HCT116 (cell line): ENCODE results near the gene SELENOS. TPM values are rescaled to one million over a fixed set of nuclear protein-coding genes. Genes with fewer than 3 reads are reported as not detected.

Experiments
- ATAC-seq: fragments of 200-7000 bp; cut with Tn5 transposase; 2 replicates; pipeline ENCODE4 v1.9.1; 2020; ENCODE audit warnings: mild to moderate bottlenecking, moderate library complexity
- BruUV-seq: library from RNA; stranded (reverse); fragments of 400-500 nt; replicated peaks from 2 replicates; lab custom pipeline; 2021; lab: Mats Ljungman, UMichigan
- CTCF ChIA-PET: fragments of 300-600 bp; sonication (Branson Sonifier 250); formaldehyde crosslinking; loops from one replicate; lab custom pipeline; 2021; ENCODE audit warnings: antibody characterized with exemption; lab: Charles Lee
- POLR2A ChIA-PET: fragments of 300-600, 350-600 bp; sonication (Branson Sonifier 250); formaldehyde crosslinking; loops from one replicate; lab custom pipeline; 2021; ENCODE audit warnings: antibody characterized with exemption; lab: Charles Lee
- RAD21 ChIA-PET, 2 experiments: fragments of 300-600 bp; sonication (Branson Sonifier 250); formaldehyde crosslinking; loops; one replicate each; lab custom pipeline; 2023; ENCODE audit warnings: low total read pairs in 2 of 2; ENCODE audit not compliant: uncharacterized antibody in 2 of 2, unreplicated experiment in 2 of 2, low non-redundant PET in 1 of 2; lab: Charles Lee
- DNase-seq: peaks from one replicate; pipeline ENCODE4 v3.0.0-alpha.2; 2010; ENCODE audit warnings: low read depth, low spot score
- H2AFZ ChIP-seq: fragments of 200-600 bp; shearing (Covaris generic), sonication (generic); 2 replicates; pipeline ENCODE4 v1.6.1; 2017; ENCODE audit warnings: low read depth, mixed run types, mixed read lengths, antibody characterized with exemption, low read length; ENCODE audit not compliant: poor library complexity, severe bottlenecking
- H3K27ac ChIP-seq: 2 replicates; pipeline ENCODE4 v1.5.1; 2012; ENCODE audit warnings: low read depth, low read length
- H3K27me3 ChIP-seq: fragments of 200-600 bp; sonication (generic); 2 replicates; pipeline ENCODE4 v1.6.1; 2016; ENCODE audit warnings: mixed run types, low read length, mixed read lengths; ENCODE audit not compliant: insufficient read depth
- H3K36me3 ChIP-seq, 2 experiments: fragments of 200-500 bp in 1 of 2; fragments of 200-600 bp in 1 of 2; sonication (Bioruptor generic) in 1 of 2; sonication (generic) in 1 of 2; 2 replicates each; pipeline versions ENCODE4 v1.5.1 to v1.6.1; 2014 to 2016; ENCODE audit warnings: low read length in 2 of 2, inconsistent platforms in 1 of 2, mixed read lengths in 1 of 2, mixed run types in 1 of 2; ENCODE audit not compliant: insufficient read depth in 2 of 2, control insufficient read depth in 1 of 2
- H3K4me1 ChIP-seq, 2 experiments: fragments of 200-600 bp in 1 of 2; sonication (generic) in 1 of 2; 2 replicates each; pipeline versions ENCODE4 v1.5.1 to v1.6.1; 2012 to 2017; ENCODE audit warnings: low read length in 2 of 2, inconsistent platforms in 1 of 2, mild to moderate bottlenecking in 1 of 2, mixed read lengths in 1 of 2, mixed run types in 1 of 2, moderate library complexity in 1 of 2; ENCODE audit not compliant: insufficient read depth in 2 of 2, control insufficient read depth in 1 of 2
- H3K4me2 ChIP-seq: fragments of 200-600 bp; sonication (generic); 2 replicates; pipeline ENCODE4 v1.6.1; 2017; ENCODE audit warnings: mixed run types, low read length, mixed read lengths
- H3K4me3 ChIP-seq, 2 experiments: fragments of 200-600 bp in 1 of 2; sonication (generic) in 1 of 2; replicated peaks in 1 of 2; 2 replicates each; pipeline ENCODE4 v1.5.1; 2011 to 2016; ENCODE audit warnings: low read length in 2 of 2, control low read depth in 1 of 2, low read depth in 1 of 2, mild to moderate bottlenecking in 1 of 2, mixed read lengths in 1 of 2, mixed run types in 1 of 2
- H3K79me2 ChIP-seq: fragments of 200-600 bp; sonication (generic); 2 replicates; pipeline ENCODE4 v1.6.1; 2017; ENCODE audit warnings: mild to moderate bottlenecking, mixed run types, low read length, moderate library complexity, mixed read lengths; ENCODE audit not compliant: insufficient read depth
- H3K9ac ChIP-seq: fragments of 200-600 bp; sonication (generic); 2 replicates; pipeline ENCODE4 v1.6.1; 2016; ENCODE audit warnings: low read length, mixed read lengths
- H3K9me2 ChIP-seq: fragments of 200-600 bp; sonication (generic), shearing (Covaris generic); 2 replicates; pipeline ENCODE4 v1.6.1; 2017; ENCODE audit warnings: mixed run types, mild to moderate bottlenecking, moderate library complexity; ENCODE audit not compliant: insufficient read depth
- H3K9me3 ChIP-seq, 2 experiments: fragments of 200-500 bp in 1 of 2; fragments of 200-600 bp in 1 of 2; sonication (Bioruptor generic) in 1 of 2; sonication (generic) in 1 of 2; 2 replicates each; pipeline ENCODE4 v1.6.1; 2014 to 2017; ENCODE audit warnings: low read length in 2 of 2, mixed read lengths in 2 of 2, inconsistent platforms in 1 of 2, low read depth in 1 of 2, mild to moderate bottlenecking in 1 of 2, mixed run types in 1 of 2, moderate library complexity in 1 of 2; ENCODE audit not compliant: control insufficient read depth in 1 of 2, insufficient read depth in 1 of 2
- H4K20me1 ChIP-seq: fragments of 200-600 bp; sonication (generic), shearing (Covaris generic); 2 replicates; pipeline ENCODE4 v1.6.1; 2017; ENCODE audit warnings: mixed run types, mild to moderate bottlenecking, moderate library complexity; ENCODE audit not compliant: insufficient read depth
- CTCF ChIP-seq, 3 experiments: fragments of 200-600 bp in 1 of 3; sonication (generic) in 1 of 3; IDR thresholded peaks in 2 of 3; conservative IDR thresholded peaks in 1 of 3; 2 replicates each; pipeline ENCODE4 v1.5.1; 2012 to 2017; ENCODE audit warnings: low read depth in 2 of 3, low read length in 2 of 3, antibody characterized with exemption in 1 of 3, borderline replicate concordance in 1 of 3, control low read depth in 1 of 3, mild to moderate bottlenecking in 1 of 3, mixed read lengths in 1 of 3, mixed run types in 1 of 3, moderate library complexity in 1 of 3; ENCODE audit not compliant: insufficient read depth in 1 of 3
- FOSL1 ChIP-seq: IDR thresholded peaks from 2 replicates; pipeline ENCODE4 v1.6.1; 2012; ENCODE audit warnings: low read depth
- SIN3A ChIP-seq: IDR thresholded peaks from 2 replicates; pipeline ENCODE4 v1.6.1; 2012; ENCODE audit warnings: low read depth
- SRF ChIP-seq: IDR thresholded peaks from 2 replicates; pipeline ENCODE4 v1.6.1; 2012; ENCODE audit warnings: low read depth
- TCF7L2 ChIP-seq: IDR thresholded peaks from 2 replicates; pipeline ENCODE4 v1.7.0; 2011; ENCODE audit warnings: borderline replicate concordance, inconsistent platforms; ENCODE audit not compliant: insufficient read depth, insufficient read length; ENCODE audit errors: extremely low read depth
- intact Hi-C: fragments of 100-400 bp; cut with micrococcal nuclease; formaldehyde crosslinking; loops from 2 replicates; pipeline ENCODE4 v1.10.0; 2022
- total RNA-seq: library from RNA; stranded (reverse); gene quantifications from one replicate; pipeline ENCODE4 v1.2.1, GENCODE V29; 2021; ENCODE audit not compliant: unreplicated experiment

The SELENOS gene
- total RNA-seq, 1 experiment from 2014 or later: 45.6 TPM

- Histone ChIP-seq H3K79me2 (no peaks in the 10 kb centered on the region), H3K4me2 (no peak overlapping the region), H3K27me3 (no peaks in the 10 kb centered on the region), H3K9ac (no peak overlapping the region), H3K9me2 (no peaks in the 10 kb centered on the region), H3K4me3 (no peak overlapping the region), H4K20me1 (no peaks in the 10 kb centered on the region), H3K9me3 (no peaks in the 10 kb centered on the region), H3K4me1 (no peaks in the 10 kb centered on the region), H3K27ac (no peak overlapping the region), H2AFZ (no peak overlapping the region), H3K36me3 (no peaks in the 10 kb centered on the region)
- BruUV-seq: no TSS peak
- RAD21 ChIA-PET: no interaction called here
- ATAC-seq (no peak), DNase-seq (no peak)
- intact Hi-C loops: no loop called here
- POLR2A ChIA-PET: no interaction called here
- CTCF ChIA-PET: no interaction called here
- TF ChIP-seq CTCF (IDR thresholded peaks at IDR 0.05 in 2 of 3, conservative IDR thresholded peaks at IDR 0.05 in 1 of 3; ENCODE audit: borderline replicate concordance in 1 of 3, insufficient read depth in 1 of 3, low read depth in 2 of 3, low read length in 2 of 3): no peak
- TF ChIP-seq FOSL1: no peak
- no peak for TF ChIP-seq TCF7L2
- no peak for TF ChIP-seq SRF
- TF ChIP-seq SIN3A: no peak
Measured at GRCh38 chr15:101322854-101323477, 45.7 kb upstream of the SELENOS start.

DNA sequence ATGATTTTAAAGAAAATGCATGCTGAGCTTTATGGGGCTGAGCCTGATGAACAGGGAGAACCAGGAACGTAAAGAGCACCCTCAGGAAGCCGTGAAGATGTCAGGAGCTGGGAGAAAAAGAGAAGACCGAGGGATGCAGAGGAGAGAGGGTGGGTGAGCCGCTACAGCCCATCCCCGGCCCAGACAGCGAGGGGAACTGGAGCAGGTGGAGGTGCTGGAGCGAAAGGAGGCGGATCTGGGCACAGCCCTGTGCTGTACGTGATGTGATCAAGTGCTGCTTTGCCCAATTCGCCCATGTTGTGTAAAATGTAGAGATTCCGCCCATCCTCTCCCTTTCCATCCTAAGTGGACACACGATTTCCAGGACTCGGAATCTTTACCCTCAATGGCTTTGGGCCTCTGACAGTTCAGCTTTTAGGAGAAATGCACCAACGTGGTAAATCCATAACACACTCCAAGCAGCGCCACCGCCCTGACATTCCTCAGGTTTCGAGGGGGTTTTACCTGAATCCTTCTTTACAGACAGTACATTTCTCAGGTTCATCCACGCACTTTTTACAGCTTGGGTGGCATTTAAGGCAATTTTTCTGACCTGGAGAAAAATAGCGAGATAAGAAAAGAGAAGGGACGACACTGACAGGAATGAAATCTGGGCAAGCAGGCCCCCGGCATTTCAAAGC, 44.9 kb upstream of the SELENOS start:
- intact Hi-C loops: no loop called here
- CTCF ChIA-PET: no interaction called here
- ATAC-seq (no peak), DNase-seq (no peak)
- RAD21 ChIA-PET: no interaction called here
- no TSS peak for BruUV-seq
- no peak for TF ChIP-seq SIN3A
- no peak overlapping the region for H3K27ac ChIP-seq
- H2AFZ ChIP-seq: no peak overlapping the region
- no peaks in the 10 kb centered on the region for H3K27me3 ChIP-seq
- H3K9me2 ChIP-seq: no peaks in the 10 kb centered on the region
- no peaks in the 10 kb centered on the region for H3K79me2 ChIP-seq
- H3K4me2 ChIP-seq: no peak overlapping the region
- H3K9ac ChIP-seq: no peak overlapping the region
- no peaks in the 10 kb centered on the region for H3K36me3 ChIP-seq
- no peaks in the 10 kb centered on the region for H3K4me1 ChIP-seq
- no peak overlapping the region for H3K4me3 ChIP-seq
- POLR2A ChIA-PET: no interaction called here
- no peaks in the 10 kb centered on the region for H4K20me1 ChIP-seq
- no peaks in the 10 kb centered on the region for H3K9me3 ChIP-seq
